Bronchial epithelial cell (primary cell): ENCODE data around the gene NTM. TPM values are rescaled to one million over a fixed set of nuclear protein-coding genes. Genes with fewer than 3 reads are reported as not detected.

ENCODE experiments used
- DNase-seq: peaks from one replicate; pipeline ENCODE4 v3.0.0-alpha.2; 2010; ENCODE audit warnings: low read depth
- FAIRE-seq: peaks from 2 replicates; lab custom pipeline; 2011; peaks lifted over from hg19 to GRCh38; lab: Jason Lieb, UNC
- H3K27me3 ChIP-seq: 2 replicates; pipeline ENCODE4 v1.5.1; 2011; ENCODE audit warnings: low read length; ENCODE audit not compliant: control insufficient read depth, insufficient read depth
- H3K36me3 ChIP-seq: 2 replicates; pipeline ENCODE4 v1.5.1; 2011; ENCODE audit warnings: low read length; ENCODE audit not compliant: control insufficient read depth, insufficient read depth
- H3K4me3 ChIP-seq: 2 replicates; pipeline ENCODE4 v1.5.1; 2011; ENCODE audit warnings: mild to moderate bottlenecking, low read depth, low read length, control low read depth
- total RNA-seq: library from RNA; depleted of rRNA; stranded (reverse); fragments of >200 nt; gene quantifications from 2 replicates; pipeline ENCODE4 v1.2.1, GENCODE V29; 2014
- TF ChIP-seq, protein P1 (sequence below): IDR thresholded peaks from 2 replicates; pipeline ENCODE4 v1.5.1; 2011; ENCODE audit warnings: mild to moderate bottlenecking, moderate library complexity, low read length, control low read depth, inconsistent platforms; ENCODE audit not compliant: insufficient read depth, severe bottlenecking

Gene NTM
- total RNA-seq, 1 donor from 2014 or later = 4.2 TPM

DNA sequence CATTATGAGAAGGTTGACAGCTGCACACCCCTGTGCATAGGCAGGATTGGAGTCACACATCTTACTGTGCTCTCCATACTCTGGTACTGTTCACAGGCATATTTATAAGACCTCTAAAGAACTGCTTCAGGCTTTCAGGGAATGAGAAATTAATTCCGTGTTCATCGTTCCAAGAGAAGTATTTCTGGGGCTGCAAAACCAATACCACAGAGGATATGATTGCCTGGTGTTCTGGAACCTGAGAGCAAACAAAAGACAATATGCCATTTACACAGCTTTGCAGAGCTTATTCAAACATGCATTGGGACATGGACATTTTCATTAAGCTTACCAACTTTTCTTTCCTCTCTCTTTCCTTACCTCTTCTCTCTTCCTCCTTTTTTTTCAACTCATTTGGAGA is 388.7 kb downstream of the NTM start:
- FAIRE-seq = no peak
- TF ChIP-seq, protein P1, sequence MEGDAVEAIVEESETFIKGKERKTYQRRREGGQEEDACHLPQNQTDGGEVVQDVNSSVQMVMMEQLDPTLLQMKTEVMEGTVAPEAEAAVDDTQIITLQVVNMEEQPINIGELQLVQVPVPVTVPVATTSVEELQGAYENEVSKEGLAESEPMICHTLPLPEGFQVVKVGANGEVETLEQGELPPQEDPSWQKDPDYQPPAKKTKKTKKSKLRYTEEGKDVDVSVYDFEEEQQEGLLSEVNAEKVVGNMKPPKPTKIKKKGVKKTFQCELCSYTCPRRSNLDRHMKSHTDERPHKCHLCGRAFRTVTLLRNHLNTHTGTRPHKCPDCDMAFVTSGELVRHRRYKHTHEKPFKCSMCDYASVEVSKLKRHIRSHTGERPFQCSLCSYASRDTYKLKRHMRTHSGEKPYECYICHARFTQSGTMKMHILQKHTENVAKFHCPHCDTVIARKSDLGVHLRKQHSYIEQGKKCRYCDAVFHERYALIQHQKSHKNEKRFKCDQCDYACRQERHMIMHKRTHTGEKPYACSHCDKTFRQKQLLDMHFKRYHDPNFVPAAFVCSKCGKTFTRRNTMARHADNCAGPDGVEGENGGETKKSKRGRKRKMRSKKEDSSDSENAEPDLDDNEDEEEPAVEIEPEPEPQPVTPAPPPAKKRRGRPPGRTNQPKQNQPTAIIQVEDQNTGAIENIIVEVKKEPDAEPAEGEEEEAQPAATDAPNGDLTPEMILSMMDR = no peak
- Histone ChIP-seq H3K4me3 (no peak overlapping the region), H3K27me3 (no peaks in the 10 kb centered on the region), H3K36me3 (no peaks in the 10 kb centered on the region)
- DNase-seq = no peak

DNA sequence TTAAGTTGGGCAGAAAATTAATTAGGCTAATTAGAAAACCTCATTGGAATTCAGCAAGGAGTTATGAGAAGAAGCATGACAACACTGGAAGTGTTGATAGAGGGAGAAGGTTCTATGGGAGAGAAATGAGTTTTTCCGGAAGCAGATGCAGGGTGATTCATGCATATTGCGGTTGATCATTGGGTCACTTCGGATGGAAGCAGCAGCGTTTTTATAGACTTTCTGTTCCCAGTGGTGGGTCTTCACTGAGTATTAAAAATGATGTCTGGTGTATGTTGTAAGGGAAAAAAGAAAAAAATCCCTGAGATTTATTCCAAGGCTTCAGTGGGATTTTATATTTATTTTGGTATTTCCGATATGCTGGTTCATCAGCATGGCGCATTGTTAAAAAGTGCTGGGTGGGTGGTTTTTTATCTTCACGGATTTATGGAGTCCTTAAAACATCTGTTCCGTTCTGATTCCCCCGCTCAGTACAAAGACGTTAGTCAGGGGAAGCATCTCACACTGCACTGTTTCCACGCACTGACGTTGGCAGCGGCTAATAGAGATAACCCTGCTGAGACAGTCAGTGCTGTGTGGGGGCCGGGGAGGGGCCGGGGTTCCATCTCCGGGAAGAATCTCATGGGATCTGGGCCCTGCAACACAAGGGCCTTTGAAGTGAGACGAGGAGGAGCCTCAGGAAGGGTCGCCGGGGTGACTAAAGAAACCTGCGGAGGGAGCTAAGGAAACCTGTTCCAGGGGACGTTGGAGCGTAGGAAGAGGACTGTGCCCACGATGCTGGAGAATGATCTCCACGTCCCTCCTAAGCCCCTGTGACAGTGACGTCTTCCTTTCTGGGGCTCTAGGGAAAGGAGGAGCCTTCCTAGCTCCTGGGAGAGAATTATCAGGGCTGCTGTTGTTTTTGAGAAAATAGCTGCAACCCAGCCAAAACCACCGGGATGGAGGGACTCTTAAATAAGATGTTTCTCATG is 390.0 kb downstream of the NTM start:
- Histone ChIP-seq H3K4me3 (no peak overlapping the region), H3K27me3 (no peaks in the 10 kb centered on the region), H3K36me3 (no peaks in the 10 kb centered on the region)
- FAIRE-seq = no peak
- no peak for DNase-seq
- TF ChIP-seq, protein P1 = no peak

GRCh38 chr11:131762346-131763110 is 392.1 kb downstream of the NTM start:
- TF ChIP-seq, protein P1 = no peak
- H3K4me3 ChIP-seq = no peak overlapping the region
- no peaks in the 10 kb centered on the region for H3K27me3 ChIP-seq
- H3K36me3 ChIP-seq = no peaks in the 10 kb centered on the region
- no peak for DNase-seq
- no peak for FAIRE-seq

GRCh38 chr11:131763193-131763890 is 392.9 kb downstream of the NTM start:
- Histone ChIP-seq H3K4me3 (no peak overlapping the region), H3K27me3 (no peaks in the 10 kb centered on the region), H3K36me3 (no peaks in the 10 kb centered on the region)
- FAIRE-seq (no peak), DNase-seq (no peak)
- TF ChIP-seq, protein P1 = no peak

DNA sequence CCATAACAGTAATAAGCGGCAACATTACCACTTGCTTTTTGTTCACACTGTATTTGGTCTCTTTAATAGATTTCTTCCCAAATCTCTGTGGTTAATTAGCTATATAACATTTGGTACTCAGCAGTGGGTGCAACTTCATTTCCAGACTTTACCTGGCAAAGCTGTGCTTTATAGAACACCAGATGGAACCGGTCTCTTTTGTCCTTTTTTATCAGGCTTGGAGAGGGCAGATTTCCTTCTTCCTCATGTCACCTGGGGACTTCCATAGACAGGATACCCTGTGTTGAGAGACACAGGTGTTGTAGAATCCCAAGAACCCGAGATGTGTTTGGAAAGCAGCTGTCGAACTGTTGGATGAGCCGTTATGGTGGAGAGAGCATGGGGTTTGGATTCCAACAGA is 393.7 kb downstream of the NTM start:
- Histone ChIP-seq H3K36me3 (no peaks in the 10 kb centered on the region), H3K27me3 (no peaks in the 10 kb centered on the region), H3K4me3 (no peak overlapping the region)
- DNase-seq (no peak), FAIRE-seq (no peak)
- TF ChIP-seq, protein P1 = no peak
